ENCODE results near the gene MUS81. TPM values are rescaled to one million over a fixed set of nuclear protein-coding genes. Genes with fewer than 3 reads are reported as not detected.

MUS81 gene
- total RNA-seq, 3 donors from 2014 or later (not counting 1 experiment from before 2014, with no cell fraction given) = 71.6 to 93.4 (median 73.6) TPM

GRCh38 chr11:65883786-65884715, 23.8 kb downstream of the MUS81 start:
- 84% methylated on average over 28 of the region's 28 CpGs for WGBS (ENCODE audit: insufficient coverage)
- intact Hi-C loops (cut with micrococcal nuclease) = loop anchor here (1.0 kb wide), 1 partner anchor 105 kb away; no protein-coding TSS in a partner anchor

DNA sequence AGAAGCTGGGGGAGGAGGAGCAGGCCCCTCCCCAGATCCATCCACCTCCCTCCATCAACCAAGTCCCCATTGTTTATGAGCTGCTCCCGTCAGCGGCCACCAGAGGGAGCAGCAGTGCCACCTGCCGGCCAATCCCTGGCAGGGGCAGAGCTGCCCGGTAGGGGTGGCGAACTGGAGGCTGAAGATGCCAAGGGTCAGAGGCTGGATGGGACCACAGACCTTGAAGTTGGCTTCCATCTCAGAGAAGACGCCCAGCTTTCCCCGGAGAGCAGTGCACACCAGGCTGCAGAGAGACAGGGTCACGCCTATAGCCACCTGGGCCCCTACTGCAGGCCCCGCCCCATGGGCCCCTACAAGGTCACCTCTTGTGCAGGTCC, 24.5 kb downstream of the MUS81 start:
- TF ChIP-seq, protein P1, sequence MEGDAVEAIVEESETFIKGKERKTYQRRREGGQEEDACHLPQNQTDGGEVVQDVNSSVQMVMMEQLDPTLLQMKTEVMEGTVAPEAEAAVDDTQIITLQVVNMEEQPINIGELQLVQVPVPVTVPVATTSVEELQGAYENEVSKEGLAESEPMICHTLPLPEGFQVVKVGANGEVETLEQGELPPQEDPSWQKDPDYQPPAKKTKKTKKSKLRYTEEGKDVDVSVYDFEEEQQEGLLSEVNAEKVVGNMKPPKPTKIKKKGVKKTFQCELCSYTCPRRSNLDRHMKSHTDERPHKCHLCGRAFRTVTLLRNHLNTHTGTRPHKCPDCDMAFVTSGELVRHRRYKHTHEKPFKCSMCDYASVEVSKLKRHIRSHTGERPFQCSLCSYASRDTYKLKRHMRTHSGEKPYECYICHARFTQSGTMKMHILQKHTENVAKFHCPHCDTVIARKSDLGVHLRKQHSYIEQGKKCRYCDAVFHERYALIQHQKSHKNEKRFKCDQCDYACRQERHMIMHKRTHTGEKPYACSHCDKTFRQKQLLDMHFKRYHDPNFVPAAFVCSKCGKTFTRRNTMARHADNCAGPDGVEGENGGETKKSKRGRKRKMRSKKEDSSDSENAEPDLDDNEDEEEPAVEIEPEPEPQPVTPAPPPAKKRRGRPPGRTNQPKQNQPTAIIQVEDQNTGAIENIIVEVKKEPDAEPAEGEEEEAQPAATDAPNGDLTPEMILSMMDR (IDR thresholded peaks at IDR 0.05) = peak; percentile 99
- no peaks in the 10 kb centered on the region for H3K9me3 ChIP-seq (ENCODE audit: control insufficient read depth, insufficient read depth, low read length)
- Mint-ChIP-seq H3K4me1 (peaks cover 57 to 79% of the 10 kb centered on the region in 2 donors), H3K27me3 (ENCODE audit: low read depth in 2 of 2) (no peaks in the 10 kb centered on the region), H3K9me3 (no peaks in the 10 kb centered on the region), H3K27ac (peak overlapping the region; percentile 83 to 84), H3K36me3 (no peaks in the 10 kb centered on the region), H3K4me3 (peak overlapping the region; percentile 59)
- H3K4me3 ChIP-seq (ENCODE audit: low read length) = no peak overlapping the region
- 23% methylated on average over 9 of the region's 9 CpGs for whole genome bisulfite sequencing (ENCODE audit: insufficient coverage)
- H3K36me3 ChIP-seq (ENCODE audit: control insufficient read depth, insufficient read depth, low read length) = peaks cover 34% of the 10 kb centered on the region
- peak; percentile 82 to 92 for DNase-seq
- intact Hi-C loops (cut with micrococcal nuclease) = loop anchor here (1.0 kb wide), 1 partner anchor 105 kb away; no protein-coding TSS in a partner anchor
- peak; percentile 48 to 63 (median 56) for ATAC-seq
- no peaks in the 10 kb centered on the region for H3K27me3 ChIP-seq (ENCODE audit: control insufficient read depth, insufficient read depth, low read length)
- H3K4me1 ChIP-seq (ENCODE audit: control insufficient read depth, insufficient read depth, low read length) = peaks cover 76% of the 10 kb centered on the region
- peak overlapping the region; percentile 20 for H3K27ac ChIP-seq (ENCODE audit: low read length)

More at GRCh38 chr11:65883786-65884715, 23.8 kb downstream of the MUS81 start:
- no peaks in the 10 kb centered on the region for H3K27me3 ChIP-seq (ENCODE audit: control insufficient read depth, insufficient read depth, low read length)
- TF ChIP-seq, protein P1 (IDR thresholded peaks at IDR 0.05) = no peak
- peaks cover 76% of the 10 kb centered on the region for H3K4me1 ChIP-seq (ENCODE audit: control insufficient read depth, insufficient read depth, low read length)
- no peaks in the 10 kb centered on the region for H3K9me3 ChIP-seq (ENCODE audit: control insufficient read depth, insufficient read depth, low read length)
- DNase-seq (no peak), ATAC-seq (no peak)
- Mint-ChIP-seq H3K27ac (peak overlapping the region; percentile 83 to 84), H3K9me3 (no peaks in the 10 kb centered on the region), H3K4me3 (peak overlapping the region; percentile 59), H3K4me1 (peaks cover 55 to 79% of the 10 kb centered on the region in 2 donors), H3K27me3 (ENCODE audit: low read depth in 2 of 2) (no peaks in the 10 kb centered on the region), H3K36me3 (no peaks in the 10 kb centered on the region)
- no peak overlapping the region for H3K27ac ChIP-seq (ENCODE audit: low read length)
- H3K4me3 ChIP-seq (ENCODE audit: low read length) = no peak overlapping the region
- peaks cover 34% of the 10 kb centered on the region for H3K36me3 ChIP-seq (ENCODE audit: control insufficient read depth, insufficient read depth, low read length)

DNA sequence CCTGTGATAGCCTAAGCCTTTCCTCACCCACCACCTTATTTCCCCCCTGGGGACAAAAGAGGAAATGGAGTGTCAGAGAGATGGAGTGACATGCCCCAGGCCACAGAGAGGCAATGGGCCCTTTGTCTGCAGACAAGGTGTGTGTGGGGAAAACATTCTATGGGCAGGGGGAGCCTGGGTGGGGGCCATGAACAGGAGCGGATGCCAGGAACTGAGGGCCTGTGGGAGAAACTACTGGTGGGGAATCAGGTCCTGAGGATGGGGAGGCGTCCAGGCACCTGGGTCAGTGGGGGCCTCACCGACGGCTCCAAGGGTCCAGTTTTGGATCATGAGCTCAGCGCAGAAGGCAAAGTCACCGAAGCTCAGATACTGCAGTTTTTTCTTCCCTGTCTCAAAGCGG, 25.0 kb downstream of the MUS81 start:
- ATAC-seq (no peak), DNase-seq (no peak)
- intact Hi-C loops (cut with micrococcal nuclease) = no loop called here
- Mint-ChIP-seq H3K27ac (peak overlapping the region; percentile 83 to 84), H3K27me3 (ENCODE audit: low read depth in 2 of 2) (no peaks in the 10 kb centered on the region), H3K9me3 (no peaks in the 10 kb centered on the region), H3K36me3 (no peaks in the 10 kb centered on the region), H3K4me1 (peaks cover 62 to 79% of the 10 kb centered on the region in 2 donors), H3K4me3 (no peak overlapping the region)
- 98% methylated on average over 7 of the region's 7 CpGs for WGBS (ENCODE audit: insufficient coverage)
- TF ChIP-seq, protein P1 (IDR thresholded peaks at IDR 0.05) = no peak
- H3K36me3 ChIP-seq (ENCODE audit: control insufficient read depth, insufficient read depth, low read length) = peaks cover 34% of the 10 kb centered on the region
- no peaks in the 10 kb centered on the region for H3K9me3 ChIP-seq (ENCODE audit: control insufficient read depth, insufficient read depth, low read length)
- peaks cover 76% of the 10 kb centered on the region for H3K4me1 ChIP-seq (ENCODE audit: control insufficient read depth, insufficient read depth, low read length)
- no peak overlapping the region for H3K4me3 ChIP-seq (ENCODE audit: low read length)
- peak overlapping the region; percentile 20 for H3K27ac ChIP-seq (ENCODE audit: low read length)
- H3K27me3 ChIP-seq (ENCODE audit: control insufficient read depth, insufficient read depth, low read length) = no peaks in the 10 kb centered on the region
